Measurements from ENCODE around the gene EXOSC7. TPM values are rescaled to one million over a fixed set of nuclear protein-coding genes. Genes with fewer than 3 reads are reported as not detected.
A peak's percentile ranks its signal among the peaks of the same experiment; 100 is the strongest.
"Not testable (repeated sequence)": the region's sequence is repeated elsewhere in the genome, so short reads cannot be mapped to it uniquely, and the experiment has no call there.

The EXOSC7 gene
- total and polyA plus RNA-seq, 2 donors (not counting 1 experiment from before 2014, with no cell fraction given) = 25.5 to 40.0 TPM

DNA sequence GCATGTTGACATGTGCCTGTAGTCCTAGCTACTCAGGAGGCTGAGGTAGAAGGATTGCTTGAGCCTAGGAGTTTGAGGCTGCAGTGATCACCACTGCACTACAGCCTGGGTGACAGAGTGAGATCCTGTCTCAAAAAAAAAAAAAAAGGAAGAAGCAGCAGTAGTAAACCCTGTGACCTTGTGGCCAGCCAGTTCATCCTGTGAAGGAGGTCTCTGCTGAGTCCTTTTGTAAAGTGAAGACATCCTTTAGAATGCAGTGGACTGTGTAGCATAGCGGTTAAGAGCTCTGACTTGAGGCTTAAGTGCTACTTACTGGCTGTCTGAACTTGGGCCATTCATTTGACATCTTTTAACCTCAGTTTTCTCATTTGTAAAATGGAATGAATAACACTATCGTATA, 8.3 kb downstream of the EXOSC7 start:
- no peak overlapping the region for H3K4me3 Mint-ChIP-seq
- H3K4me1 Mint-ChIP-seq = peaks cover 43% of the 10 kb centered on the region
- ATAC-seq (ENCODE audit: low read depth) = peak; percentile 36
- WGBS (ENCODE audit: insufficient coverage) = 60% methylated on average over 1 of the region's 2 CpGs
- Histone ChIP-seq H3K4me2 (replicated peaks; ENCODE audit: low read depth, low read length, poor library complexity, severe bottlenecking) (no peak overlapping the region), H3K4me3 (ENCODE audit: control extremely low read depth in 1 of 5, extremely low read depth in 1 of 5, insufficient read depth in 1 of 5, low read depth in 2 of 5, low read length in 4 of 5) (no peak overlapping the region), H3K79me2 (ENCODE audit: control insufficient read depth, insufficient read depth, low read length) (peaks cover 63% of the 10 kb centered on the region), H3K36me3 (replicated peaks in 1 of 2; ENCODE audit: control extremely low read depth in 1 of 2, control insufficient read depth in 1 of 2, extremely low read depth in 1 of 2, insufficient read depth in 2 of 2, low read length in 1 of 2) (peaks cover 0 to 11% of the 10 kb centered on the region in 2 experiments), H3K9ac (ENCODE audit: low read length) (no peak overlapping the region), H4K20me1 (ENCODE audit: control insufficient read depth, insufficient read depth, low read length, poor library complexity, severe bottlenecking) (peaks cover 61% of the 10 kb centered on the region), H3K27me3 (replicated peaks in 1 of 4; ENCODE audit: control extremely low read depth in 1 of 4, control insufficient read depth in 3 of 4, insufficient read depth in 4 of 4, low read length in 3 of 4) (no peaks in the 10 kb centered on the region), H3K27ac (ENCODE audit: low read length in 2 of 2) (no peak overlapping the region), H3K9me3 (ENCODE audit: control extremely low read depth in 1 of 3, control insufficient read depth in 2 of 3, insufficient read depth in 1 of 3, low read length in 2 of 3) (no peaks in the 10 kb centered on the region), H2AFZ (ENCODE audit: insufficient read depth, low read depth, low read length, poor library complexity, severe bottlenecking) (no peak overlapping the region), H3K4me1 (ENCODE audit: control insufficient read depth in 2 of 2, insufficient read depth in 2 of 2, low read length in 2 of 2) (peaks cover 35 to 37% of the 10 kb centered on the region in 2 donors)
- TF ChIP-seq EZH2 (IDR thresholded peaks at IDR 0.05; ENCODE audit: borderline replicate concordance, insufficient read depth, low read depth, low read length, poor library complexity, severe bottlenecking) (no peak), CTCF (IDR thresholded peaks at IDR 0.05) (no peak)
- no peak overlapping the region for H3K27ac Mint-ChIP-seq
- H3K9me3 Mint-ChIP-seq (ENCODE audit: insufficient read depth) = no peaks in the 10 kb centered on the region
- POLR2A ChIA-PET = interaction anchor here (2.1 kb wide), 1 partner anchor 8 kb away, joined by 4 read pairs; the partner anchor contains the start of gene EXOSC7
- DNase-seq = no peak
- no peaks in the 10 kb centered on the region for H3K27me3 Mint-ChIP-seq
- CTCF ChIA-PET = interaction anchor here (2.3 kb wide), 1 partner anchor 9 kb away, joined by 6 read pairs; no protein-coding TSS in a partner anchor
- intact Hi-C loops (cut with micrococcal nuclease) = no loop called here

GRCh38 chr3:44986330-44986729, 10.3 kb downstream of the EXOSC7 start:
- POLR2A ChIA-PET = interaction anchor here (2.1 kb wide), 1 partner anchor 10 kb away, joined by 4 read pairs; the partner anchor contains the start of gene EXOSC7
- H3K27me3 ChIP-seq (replicated peaks in 1 of 4; ENCODE audit: control extremely low read depth in 1 of 4, control insufficient read depth in 3 of 4, insufficient read depth in 4 of 4, low read length in 3 of 4); H3K27ac ChIP-seq (ENCODE audit: low read length in 2 of 2); H3K4me2 ChIP-seq (replicated peaks; ENCODE audit: low read depth, low read length, poor library complexity, severe bottlenecking); H2AFZ ChIP-seq (ENCODE audit: insufficient read depth, low read depth, low read length, poor library complexity, severe bottlenecking); H3K9ac ChIP-seq (ENCODE audit: low read length); H3K9me3 Mint-ChIP-seq (ENCODE audit: insufficient read depth); H3K4me3 Mint-ChIP-seq; intact Hi-C loops (cut with micrococcal nuclease); ATAC-seq (ENCODE audit: low read depth); H3K4me3 ChIP-seq (ENCODE audit: control extremely low read depth in 1 of 5, extremely low read depth in 1 of 5, insufficient read depth in 1 of 5, low read depth in 2 of 5, low read length in 4 of 5); H3K9me3 ChIP-seq (ENCODE audit: control extremely low read depth in 1 of 3, control insufficient read depth in 2 of 3, insufficient read depth in 1 of 3, low read length in 2 of 3); H3K27me3 Mint-ChIP-seq; H3K27ac Mint-ChIP-seq; DNase-seq: not testable (repeated sequence)
- Histone ChIP-seq H3K36me3 (replicated peaks in 1 of 2; ENCODE audit: control extremely low read depth in 1 of 2, control insufficient read depth in 1 of 2, extremely low read depth in 1 of 2, insufficient read depth in 2 of 2, low read length in 1 of 2) (peaks cover 0 to 20% of the 10 kb centered on the region in 2 experiments), H4K20me1 (ENCODE audit: control insufficient read depth, insufficient read depth, low read length, poor library complexity, severe bottlenecking) (peaks cover 53% of the 10 kb centered on the region), H3K79me2 (ENCODE audit: control insufficient read depth, insufficient read depth, low read length) (peaks cover 48% of the 10 kb centered on the region), H3K4me1 (ENCODE audit: control insufficient read depth in 2 of 2, insufficient read depth in 2 of 2, low read length in 2 of 2) (peaks cover 28 to 32% of the 10 kb centered on the region in 2 donors)
- CTCF ChIA-PET = interaction anchor here (1.0 to 1.6 kb wide), 2 partner anchors 9 to 10 kb away, joined by 4 to 8 read pairs; partner anchors contain the start of genes EXOSC7 and ZDHHC3
- 98% methylated on average over 13 of the region's 14 CpGs for WGBS (ENCODE audit: insufficient coverage)
- H3K4me1 Mint-ChIP-seq = peaks cover 29% of the 10 kb centered on the region
